ENCODE measurements around the gene ANKRD6. TPM values are rescaled to one million over a fixed set of nuclear protein-coding genes. Genes with fewer than 3 reads are reported as not detected.

Gene ANKRD6
- polyA plus RNA-seq, 1 of the 3 experiments (the other 2 are of a cell fraction), result 2.6 TPM

GRCh38 chr6:89616531-89616930 lies 183.6 kb downstream of the ANKRD6 start (continued):
- no peak for TF ChIP-seq RAD21 (IDR thresholded peaks at IDR 0.05; ENCODE audit: low read length)
- TF ChIP-seq TCF12 (IDR thresholded peaks at IDR 0.05), result no peak
- TF ChIP-seq GABPA (IDR thresholded peaks at IDR 0.05; ENCODE audit: low read depth), result no peak
- no peak for TF ChIP-seq REST (IDR thresholded peaks at IDR 0.05; ENCODE audit: low read depth, low read length)

- no peaks in the 10 kb centered on the region for H4K20me1 ChIP-seq (ENCODE audit: insufficient read depth)
- H3K27ac ChIP-seq (ENCODE audit: low read depth in 2 of 2, low read length in 1 of 2), result no peak overlapping the region
- H3K9ac ChIP-seq, result no peak overlapping the region
- H3K9me3 ChIP-seq, result no peaks in the 10 kb centered on the region
- no peaks in the 10 kb centered on the region for H3K36me3 ChIP-seq (replicated peaks in 1 of 2; ENCODE audit: control insufficient read depth in 1 of 2, insufficient read depth in 2 of 2, low read length in 1 of 2)
- ChIA-PET CTCF (interaction anchor here (1.0 to 1.8 kb wide), 3 partner anchors 13 to 137 kb away, joined by 3 to 4 read pairs (median 3); no protein-coding TSS in a partner anchor), POLR2A (no interaction called here)
- no peaks in the 10 kb centered on the region for H3K4me1 ChIP-seq (ENCODE audit: control insufficient read depth in 1 of 2, insufficient read depth in 2 of 2, low read depth in 1 of 2, low read length in 1 of 2)
- no peaks in the 10 kb centered on the region for H3F3A ChIP-seq (replicated peaks; ENCODE audit: insufficient read depth)
- no peaks in the 10 kb centered on the region for H3K27me3 ChIP-seq (ENCODE audit: insufficient read depth)
- WGBS (ENCODE audit: low lambda C conversion rate), result 88% methylated on average over 6 of the region's 6 CpGs
- H2AFZ ChIP-seq (ENCODE audit: low read depth), result no peak overlapping the region
- H3K4me2 ChIP-seq, result no peak overlapping the region
- no peak for DNase-seq
- TF ChIP-seq ZBTB33 (IDR thresholded peaks at IDR 0.05; ENCODE audit: borderline replicate concordance, low read depth) (no peak), FOXJ3 (CRISPR knock-in tag; IDR thresholded peaks at IDR 0.05) (no peak), FOSL2 (IDR thresholded peaks at IDR 0.05; ENCODE audit: borderline replicate concordance, low read depth) (no peak), RXRA (IDR thresholded peaks at IDR 0.05; ENCODE audit: borderline replicate concordance, low read depth) (no peak), POLR2AphosphoS5 (IDR thresholded peaks at IDR 0.05; ENCODE audit: low read depth, low read length) (no peak), YY1 (IDR thresholded peaks at IDR 0.05; ENCODE audit: low read depth) (no peak), MAX (IDR thresholded peaks at IDR 0.05; ENCODE audit: low read depth) (no peak), GATA2 (CRISPR knock-in tag; IDR thresholded peaks at IDR 0.05) (no peak), NRF1 (IDR thresholded peaks at IDR 0.05; ENCODE audit: low read depth, low read length) (no peak), EZH2phosphoT487 (IDR thresholded peaks at IDR 0.05; ENCODE audit: borderline replicate concordance, low read depth) (no peak), SMC3 (IDR thresholded peaks at IDR 0.05; ENCODE audit: low read depth, low read length) (no peak), SIN3A (IDR thresholded peaks at IDR 0.05; ENCODE audit: borderline replicate concordance, low read depth, low read length) (no peak), RCOR1 (IDR thresholded peaks at IDR 0.05; ENCODE audit: low read length) (no peak), REST (IDR thresholded peaks at IDR 0.05; ENCODE audit: low read depth, low read length) (no peak), USF1 (IDR thresholded peaks at IDR 0.05; ENCODE audit: borderline replicate concordance, low read depth) (no peak)
- no peak overlapping the region for H3K4me3 ChIP-seq (ENCODE audit: low read depth in 2 of 2, low read length in 1 of 2)
- H3K9me2 ChIP-seq, result no peaks in the 10 kb centered on the region
- H3K79me2 ChIP-seq (ENCODE audit: insufficient read depth), result no peaks in the 10 kb centered on the region
These were observed 185.1 kb downstream of the ANKRD6 start for GRCh38 chr6:89618026-89618425.
